Measurements from ENCODE around the gene LARGE2.

- TF ChIP-seq POLR2A (IDR thresholded peaks at IDR 0.05; ENCODE audit: low read length) (no peak), GATA1 (IDR thresholded peaks at IDR 0.05; ENCODE audit: low read depth, low read length) (no peak)
Measured at GRCh38 chr11:45928535-45929215, 6.2 kb downstream of the LARGE2 start.
